Suprapubic skin (tissue), 4 donors: ENCODE measurements around the gene SANBR. TPM values are rescaled to one million over a fixed set of nuclear protein-coding genes. Genes with fewer than 3 reads are reported as not detected.
A peak's percentile ranks its signal among the peaks of the same experiment; 100 is the strongest.

Experiments used
- DNase-seq, 2 donors: peaks; one replicate each; pipeline ENCODE4 v3.0.0-alpha.2; 2019; ENCODE audit warnings: low spot score in 2 of 2
- H3K27ac ChIP-seq: fragments of 200-600 bp; sonication (generic); one replicate; pipeline ENCODE4 v1.5.1; 2019
- H3K27me3 ChIP-seq: fragments of 200-600 bp; sonication (generic); one replicate; pipeline ENCODE4 v1.5.1; 2019
- H3K36me3 ChIP-seq: fragments of 200-600 bp; sonication (generic); one replicate; pipeline ENCODE4 v1.5.1; 2019
- H3K4me1 ChIP-seq: fragments of 200-600 bp; sonication (generic); one replicate; pipeline ENCODE4 v1.5.1; 2019
- H3K4me3 ChIP-seq: fragments of 200-600 bp; sonication (generic); one replicate; pipeline ENCODE4 v1.5.1; 2019; ENCODE audit warnings: mild to moderate bottlenecking
- H3K9me3 ChIP-seq: fragments of 200-600 bp; sonication (generic); one replicate; pipeline ENCODE4 v1.5.1; 2019
- EP300 ChIP-seq: sonication (generic); formaldehyde crosslinking; IDR thresholded peaks from one replicate; pipeline ENCODE4 v1.6.1; 2017; ENCODE audit warnings: antibody characterized with exemption
- POLR2A ChIP-seq, 2 donors: fragments of 450-650 bp; IDR thresholded peaks; one replicate each; pipeline ENCODE4 v1.6.1; 2017; ENCODE audit warnings: antibody characterized with exemption in 2 of 2, mild to moderate bottlenecking in 2 of 2, moderate library complexity in 2 of 2
- POLR2AphosphoS5 ChIP-seq, 3 donors: sonication (generic); formaldehyde crosslinking; IDR thresholded peaks; one replicate each; pipeline ENCODE4 v1.6.1; 2017; ENCODE audit warnings: antibody characterized with exemption in 3 of 3
- WGBS: methylation state at CpG from one replicate; pipeline ENCODE4 v1.1.5; 2018; 5-methylcytosine and 5-hydroxymethylcytosine counted together
- total RNA-seq, 4 donors: library from RNA; depleted of rRNA; stranded (reverse); fragments of >200 nt; gene quantifications; one replicate each; pipeline ENCODE4 v1.1.0, GENCODE V29; 2016
- TF ChIP-seq, protein P1 (sequence below), 2 donors: fragments of 200-600 bp in 1 of 2; fragments of 450-650 bp in 1 of 2; sonication (generic) in 1 of 2; IDR thresholded peaks; one replicate each; pipeline ENCODE4 v1.5.1; 2016 to 2019; ENCODE audit warnings: antibody characterized with exemption in 2 of 2, mild to moderate bottlenecking in 1 of 2, moderate library complexity in 1 of 2

SANBR gene
- total RNA-seq, 4 donors from 2014 or later: 2.7 to 7.9 (median 4.0) TPM

DNA sequence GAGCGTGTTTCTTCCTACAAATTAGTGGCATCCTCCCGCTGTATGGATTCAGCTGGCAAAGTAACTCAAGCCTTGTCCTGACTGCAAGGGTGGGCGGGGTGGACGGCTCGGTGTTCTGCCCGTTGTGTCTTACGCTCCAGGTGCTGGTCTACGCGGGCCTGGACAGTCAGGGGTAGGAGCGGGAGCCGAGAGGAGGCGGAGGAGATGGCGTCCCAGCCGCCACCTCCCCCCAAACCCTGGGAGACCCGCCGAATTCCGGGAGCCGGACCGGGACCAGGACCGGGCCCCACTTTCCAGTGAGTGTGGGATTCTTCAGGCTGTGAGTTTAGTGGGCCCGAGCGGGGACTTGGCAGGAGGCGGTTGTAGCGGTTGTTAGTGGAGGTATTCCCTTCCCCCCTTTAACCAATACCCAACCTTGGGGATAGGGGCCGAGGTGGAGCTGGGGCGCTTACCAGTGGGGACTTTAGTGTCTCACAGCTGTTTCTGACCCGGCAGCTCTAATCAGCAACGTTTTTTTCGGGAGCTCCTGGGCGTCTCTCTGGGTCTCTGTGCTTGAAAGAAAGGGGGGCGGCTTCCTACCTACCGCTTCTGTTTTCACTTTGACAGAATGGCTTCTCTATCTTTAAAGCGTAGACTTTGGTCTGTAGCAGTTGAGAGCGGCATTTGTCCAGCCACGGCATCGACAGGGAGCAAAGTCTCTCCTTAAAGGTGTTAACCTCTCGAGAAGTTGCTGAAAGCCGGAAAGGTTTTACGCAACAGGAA is 47.9 kb upstream of the SANBR start, which contains the start of the genes PEX13 and PUS10:
Gene PEX13 (plus strand): TSS at position 165 of the 762 bp plus-strand sequence. CDS start 40 bp downstream, at position 205.
Gene PUS10 (minus strand): TSS at position 700 of the 762 bp plus-strand sequence. CDS start 6,365 bp downstream, outside the sequence.
- WGBS: 0% methylated on average over 16 of the region's 39 CpGs
- peak; percentile 81 to 88 for DNase-seq

GRCh38 chr2:61018318-61018755 is 47.3 kb upstream of the SANBR start:
- H3K36me3 ChIP-seq: peaks cover 11% of the 10 kb centered on the region
- H3K27me3 ChIP-seq: no peaks in the 10 kb centered on the region
- H3K4me1 ChIP-seq: peaks cover 52% of the 10 kb centered on the region
- peak overlapping the region; percentile 91 for H3K27ac ChIP-seq
- WGBS: 2% methylated on average over 7 of the region's 7 CpGs
- DNase-seq: no peak
- H3K9me3 ChIP-seq: peaks cover 3% of the 10 kb centered on the region
- TF ChIP-seq POLR2A (IDR thresholded peaks at IDR 0.05): no peak
- peak overlapping the region; percentile 96 for H3K4me3 ChIP-seq

More for the DNA sequence above, 47.9 kb upstream of the SANBR start, which contains the start of the genes PEX13 and PUS10:
- TF ChIP-seq POLR2AphosphoS5 (IDR thresholded peaks at IDR 0.05): no peak
- TF ChIP-seq POLR2A (IDR thresholded peaks at IDR 0.05): peak in 1 of 2 donors; percentile 37
- TF ChIP-seq, protein P1, sequence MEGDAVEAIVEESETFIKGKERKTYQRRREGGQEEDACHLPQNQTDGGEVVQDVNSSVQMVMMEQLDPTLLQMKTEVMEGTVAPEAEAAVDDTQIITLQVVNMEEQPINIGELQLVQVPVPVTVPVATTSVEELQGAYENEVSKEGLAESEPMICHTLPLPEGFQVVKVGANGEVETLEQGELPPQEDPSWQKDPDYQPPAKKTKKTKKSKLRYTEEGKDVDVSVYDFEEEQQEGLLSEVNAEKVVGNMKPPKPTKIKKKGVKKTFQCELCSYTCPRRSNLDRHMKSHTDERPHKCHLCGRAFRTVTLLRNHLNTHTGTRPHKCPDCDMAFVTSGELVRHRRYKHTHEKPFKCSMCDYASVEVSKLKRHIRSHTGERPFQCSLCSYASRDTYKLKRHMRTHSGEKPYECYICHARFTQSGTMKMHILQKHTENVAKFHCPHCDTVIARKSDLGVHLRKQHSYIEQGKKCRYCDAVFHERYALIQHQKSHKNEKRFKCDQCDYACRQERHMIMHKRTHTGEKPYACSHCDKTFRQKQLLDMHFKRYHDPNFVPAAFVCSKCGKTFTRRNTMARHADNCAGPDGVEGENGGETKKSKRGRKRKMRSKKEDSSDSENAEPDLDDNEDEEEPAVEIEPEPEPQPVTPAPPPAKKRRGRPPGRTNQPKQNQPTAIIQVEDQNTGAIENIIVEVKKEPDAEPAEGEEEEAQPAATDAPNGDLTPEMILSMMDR (IDR thresholded peaks at IDR 0.05): no peak
- Histone ChIP-seq H3K36me3 (peaks cover 11% of the 10 kb centered on the region), H3K27me3 (no peaks in the 10 kb centered on the region), H3K27ac (peak within 1 kb of the TSS; percentile 91), H3K9me3 (peaks cover 3% of the 10 kb centered on the region), H3K4me1 (peaks cover 56% of the 10 kb centered on the region), H3K4me3 (peak within 1 kb of the TSS; percentile 96)

GRCh38 chr2:61018798-61019197 is 46.9 kb upstream of the SANBR start:
- no peak for DNase-seq
- Histone ChIP-seq H3K9me3 (peaks cover 3% of the 10 kb centered on the region), H3K4me1 (peaks cover 50% of the 10 kb centered on the region), H3K27me3 (no peaks in the 10 kb centered on the region), H3K4me3 (peak overlapping the region; percentile 96), H3K27ac (no peak overlapping the region), H3K36me3 (peaks cover 12% of the 10 kb centered on the region)
- TF ChIP-seq EP300 (no peak), POLR2A (IDR thresholded peaks at IDR 0.05) (no peak), POLR2AphosphoS5 (IDR thresholded peaks at IDR 0.05) (no peak)
- TF ChIP-seq, protein P1 (IDR thresholded peaks at IDR 0.05): no peak
- 30% methylated on average over 6 of the region's 6 CpGs for WGBS

- Histone ChIP-seq H3K36me3 (peaks cover 20% of the 10 kb centered on the region), H3K4me1 (peaks cover 27% of the 10 kb centered on the region), H3K4me3 (no peak overlapping the region), H3K9me3 (peaks cover 3% of the 10 kb centered on the region), H3K27ac (no peak overlapping the region), H3K27me3 (no peaks in the 10 kb centered on the region)
- TF ChIP-seq EP300: no peak
- no peak for TF ChIP-seq POLR2A (IDR thresholded peaks at IDR 0.05)
- TF ChIP-seq, protein P1 (IDR thresholded peaks at IDR 0.05): no peak
- TF ChIP-seq POLR2AphosphoS5 (IDR thresholded peaks at IDR 0.05): no peak
- no peak for DNase-seq
- whole genome bisulfite sequencing: 86% methylated on average over 5 of the region's 6 CpGs
Measured at GRCh38 chr2:61021228-61021660, 44.4 kb upstream of the SANBR start.

GRCh38 chr2:61023670-61024069 is 42.0 kb upstream of the SANBR start:
- TF ChIP-seq EP300 (no peak), POLR2AphosphoS5 (IDR thresholded peaks at IDR 0.05) (no peak), POLR2A (IDR thresholded peaks at IDR 0.05) (no peak)
- TF ChIP-seq, protein P1 (IDR thresholded peaks at IDR 0.05): no peak
- peaks cover 19% of the 10 kb centered on the region for H3K4me1 ChIP-seq
- peaks cover 3% of the 10 kb centered on the region for H3K9me3 ChIP-seq
- no peak overlapping the region for H3K4me3 ChIP-seq
- WGBS: 94% methylated on average over 4 of the region's 4 CpGs
- no peak overlapping the region for H3K27ac ChIP-seq
- no peaks in the 10 kb centered on the region for H3K27me3 ChIP-seq
- no peak for DNase-seq
- H3K36me3 ChIP-seq: peaks cover 20% of the 10 kb centered on the region
